ENCODE measurements around the gene SLC38A6.
"Not testable (repeated sequence)": the region's sequence is repeated elsewhere in the genome, so short reads cannot be mapped to it uniquely, and the experiment has no call there.

The SLC38A6 gene

GRCh38 chr14:61064210-61064609 lies 83.2 kb downstream of the SLC38A6 start:
- DNase-seq: no peak

DNA sequence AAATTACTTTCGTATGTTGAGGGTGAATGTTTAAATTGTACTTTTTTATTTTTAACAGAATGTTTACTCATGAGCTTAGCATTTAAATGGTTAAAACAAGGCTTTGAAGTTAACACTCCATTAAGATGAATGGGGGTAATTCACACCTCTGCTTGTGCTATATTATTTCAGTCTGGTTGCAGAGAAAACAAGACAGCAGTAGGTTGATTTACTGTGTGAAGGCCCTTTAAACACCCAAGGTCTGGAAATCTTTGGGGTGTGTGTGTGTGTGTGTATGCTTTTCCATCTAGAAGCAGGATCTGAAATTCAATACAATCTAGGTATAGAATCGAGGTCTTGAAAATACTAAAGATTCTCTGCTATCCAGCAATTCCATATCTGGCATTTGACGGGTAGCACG lies 83.8 kb downstream of the SLC38A6 start:
- DNase-seq: no peak

DNA sequence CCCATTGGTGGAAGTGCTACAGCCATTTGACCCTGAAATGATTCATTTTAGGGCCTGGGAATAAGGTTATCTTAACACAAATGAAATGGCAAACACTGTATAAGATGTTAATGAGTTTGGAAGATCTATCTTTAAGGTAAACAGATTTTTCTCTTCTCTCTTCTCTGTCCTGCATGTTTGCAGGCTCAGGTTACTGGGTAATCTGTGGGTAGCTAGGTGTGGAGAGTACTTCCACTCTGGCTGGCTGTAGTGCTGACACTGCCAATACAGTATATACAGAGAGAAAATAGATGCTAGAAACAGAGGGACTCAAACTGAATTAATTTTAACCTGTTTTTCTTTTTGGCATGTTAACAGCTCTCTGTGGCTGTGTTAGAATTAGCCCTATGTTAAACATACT lies 84.6 kb downstream of the SLC38A6 start:
- DNase-seq: no peak

DNA sequence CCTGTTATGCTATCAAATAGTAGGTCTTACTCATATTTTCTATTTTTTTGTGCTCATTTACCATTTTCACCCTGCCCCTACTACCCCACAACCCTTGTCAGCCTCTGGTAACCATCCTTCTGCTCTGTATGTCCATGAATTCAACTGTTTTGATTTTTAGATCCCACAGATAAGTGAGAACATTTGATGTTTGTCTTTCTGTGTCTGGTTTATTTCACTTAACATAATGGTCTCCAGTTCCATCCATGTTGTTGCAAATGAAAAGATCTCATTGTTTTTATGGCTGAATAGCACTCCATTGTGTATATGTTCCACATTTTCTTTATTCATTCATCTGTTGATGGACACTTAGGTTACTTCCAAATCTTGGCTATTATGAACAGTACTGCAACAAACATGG lies 91.4 kb downstream of the SLC38A6 start:
- not testable (repeated sequence) for DNase-seq

GRCh38 chr14:61074852-61075251 lies 93.8 kb downstream of the SLC38A6 start:
- DNase-seq: no peak

DNA sequence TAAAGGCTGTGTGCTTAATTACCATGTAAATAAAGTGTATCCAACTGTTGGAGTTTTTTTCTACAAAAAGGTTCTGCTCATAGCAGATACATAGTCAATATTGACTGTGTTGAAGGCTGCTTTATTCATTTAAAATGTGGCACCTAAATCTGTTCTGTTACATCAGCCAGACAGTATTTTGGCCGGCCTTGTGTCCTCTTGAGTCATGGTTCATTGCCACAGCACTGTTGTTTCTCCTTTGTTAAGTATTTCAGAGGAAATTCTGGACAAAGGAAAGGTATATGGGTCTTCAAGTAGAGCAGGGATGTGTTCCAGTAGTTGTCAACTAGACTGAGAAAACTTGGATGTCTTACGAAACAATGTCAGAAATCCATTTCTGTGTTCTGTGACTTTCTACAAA lies 95.5 kb downstream of the SLC38A6 start:
- no peak for DNase-seq

DNA sequence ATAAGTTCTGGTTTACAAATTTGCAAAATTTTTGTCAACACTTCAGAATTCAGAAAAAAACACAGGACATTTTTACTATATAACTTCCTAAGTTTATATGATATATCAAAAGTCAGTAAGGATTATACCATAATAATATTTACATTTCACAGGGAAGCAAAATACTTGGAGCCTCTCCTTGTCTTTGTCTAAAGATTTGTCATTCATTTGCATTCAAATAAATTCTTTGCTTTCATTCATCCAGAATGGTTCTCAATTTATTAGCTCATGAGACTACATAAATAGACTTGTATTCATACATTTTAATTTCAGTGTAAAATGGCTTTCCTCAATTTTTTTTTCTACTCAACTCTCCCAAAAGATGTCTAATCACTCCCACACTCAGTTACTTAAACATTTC lies 96.4 kb downstream of the SLC38A6 start:
- DNase-seq: no peak

- DNase-seq: no peak
Observed at GRCh38 chr14:61077951-61078720, 97.1 kb downstream of the SLC38A6 start.

- no peak for DNase-seq
Observed at GRCh38 chr14:61080591-61081010, 99.6 kb downstream of the SLC38A6 start.

GRCh38 chr14:61088081-61088480 lies 107.0 kb downstream of the SLC38A6 start:
- DNase-seq: no peak

GRCh38 chr14:61089126-61089750 lies 108.2 kb downstream of the SLC38A6 start:
- no peak for DNase-seq

DNA sequence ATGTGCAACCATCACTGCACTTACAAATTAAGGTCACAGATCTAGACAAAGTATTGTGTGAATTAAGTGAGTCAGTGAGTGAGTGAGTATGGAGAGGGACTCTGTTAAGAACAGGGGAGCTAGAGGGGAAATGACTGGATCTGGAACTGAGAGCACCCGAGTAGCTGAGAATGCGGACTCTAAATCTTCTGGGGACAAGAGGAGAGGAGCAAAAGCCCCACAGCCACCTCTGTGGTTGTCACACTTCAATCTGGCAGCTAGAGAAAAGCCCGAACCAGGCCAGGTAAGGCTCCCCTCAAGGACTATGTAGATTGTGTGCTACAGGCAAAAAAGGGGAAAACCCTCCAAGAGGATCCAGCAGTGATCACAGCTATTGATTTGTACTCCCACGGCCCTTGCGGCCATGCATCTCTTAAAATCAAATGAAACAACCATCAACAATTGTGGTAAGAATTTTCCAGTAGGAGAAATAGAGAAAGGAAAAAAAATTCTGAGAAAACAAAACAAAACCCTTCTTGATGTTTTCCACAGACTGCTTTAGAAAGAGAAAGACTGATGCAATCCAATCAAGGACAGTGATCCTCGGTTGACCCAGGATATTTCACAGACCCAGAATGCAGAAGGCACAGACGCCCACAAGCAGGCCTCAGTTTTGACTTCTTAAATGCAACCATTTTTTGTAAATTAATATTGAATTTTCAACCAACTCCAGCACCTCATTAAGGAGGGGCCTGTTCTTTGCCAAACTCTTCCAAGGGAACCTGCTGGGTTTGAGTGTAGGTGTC lies 109.6 kb downstream of the SLC38A6 start:
- no peak for DNase-seq

- DNase-seq: no peak
Observed at GRCh38 chr14:61091657-61092273, 110.7 kb downstream of the SLC38A6 start.

GRCh38 chr14:61098096-61098495 lies 117.1 kb downstream of the SLC38A6 start:
- not testable (repeated sequence) for DNase-seq

GRCh38 chr14:61098721-61099120 lies 117.7 kb downstream of the SLC38A6 start:
- no peak for DNase-seq

GRCh38 chr14:61099216-61099835 lies 118.3 kb downstream of the SLC38A6 start:
- DNase-seq: no peak

DNA sequence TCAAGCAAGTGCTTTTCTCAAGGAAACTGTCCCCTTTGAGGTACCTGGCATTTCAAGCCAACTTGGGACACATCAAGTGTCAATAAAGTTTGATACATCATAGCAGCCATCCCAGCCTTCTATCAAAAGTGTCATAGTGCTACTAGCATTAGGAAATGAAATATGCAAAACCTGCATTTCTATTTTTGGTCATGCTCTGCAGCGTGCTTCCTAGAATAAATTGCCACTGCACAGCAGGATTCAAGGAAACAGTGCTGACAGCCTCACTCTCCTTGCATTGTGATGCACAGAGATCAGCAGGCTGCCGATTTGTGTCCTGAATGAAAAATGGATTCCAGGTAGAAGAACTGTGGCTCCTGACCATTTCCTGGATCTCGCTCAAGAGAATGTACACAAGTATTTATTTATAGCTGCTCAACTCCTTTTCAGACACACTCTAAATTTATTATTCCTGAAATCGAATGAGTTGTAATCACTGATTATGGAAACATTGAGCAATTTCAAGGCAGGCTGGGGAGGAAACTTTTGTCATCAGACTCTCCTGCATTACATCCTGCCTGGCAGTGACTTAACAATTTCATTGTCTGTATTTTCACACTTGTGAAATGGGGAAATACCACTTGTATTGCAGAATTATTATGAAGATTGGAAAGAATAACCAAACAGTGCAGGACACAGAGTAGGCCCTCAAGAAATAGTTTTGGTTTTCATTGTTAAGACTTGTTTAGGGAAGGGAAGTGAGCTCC lies 120.9 kb downstream of the SLC38A6 start:
- DNase-seq: no peak

All from CD4-positive, alpha-beta T cell treated with Interleukin-15 for 1 hour (primary cell).